Spleen (tissue), 7 donors: Measurements from ENCODE around the gene DDX4.

Experiments used
- CTCF ChIP-seq, 11 experiments: fragments of 200-600 bp in 7 of 11; fragments of 450-650 bp in 4 of 11; sonication (generic) in 4 of 11; IDR thresholded peaks in 8 of 11; conservative IDR thresholded peaks in 3 of 11; 1 replicate in 7 of 11; 2 replicates in 4 of 11; pipeline versions ENCODE4 v1.4.0 to v1.8.0; 2016 to 2021; ENCODE audit warnings: antibody characterized with exemption in 11 of 11, inconsistent platforms in 4 of 11, mild to moderate bottlenecking in 1 of 11
- POLR2A ChIP-seq, 3 donors: fragments of 450-650 bp; IDR thresholded peaks; one replicate each; pipeline ENCODE4 v1.5.1; 2017; ENCODE audit warnings: antibody characterized with exemption in 3 of 3, mild to moderate bottlenecking in 1 of 3
- POLR2AphosphoS5 ChIP-seq, 3 donors: sonication (generic); formaldehyde crosslinking; IDR thresholded peaks; one replicate each; pipeline ENCODE4 v1.5.1; 2017; ENCODE audit warnings: antibody characterized with exemption in 3 of 3
- donor health status: DM: no; HTN: no; CAD: no; lungs with moderate emphysema.
- donor health status: DM: no; HTN: no; CAD: no.
- donor health status: DM: no; HTN: no; CAD: no.

DNA sequence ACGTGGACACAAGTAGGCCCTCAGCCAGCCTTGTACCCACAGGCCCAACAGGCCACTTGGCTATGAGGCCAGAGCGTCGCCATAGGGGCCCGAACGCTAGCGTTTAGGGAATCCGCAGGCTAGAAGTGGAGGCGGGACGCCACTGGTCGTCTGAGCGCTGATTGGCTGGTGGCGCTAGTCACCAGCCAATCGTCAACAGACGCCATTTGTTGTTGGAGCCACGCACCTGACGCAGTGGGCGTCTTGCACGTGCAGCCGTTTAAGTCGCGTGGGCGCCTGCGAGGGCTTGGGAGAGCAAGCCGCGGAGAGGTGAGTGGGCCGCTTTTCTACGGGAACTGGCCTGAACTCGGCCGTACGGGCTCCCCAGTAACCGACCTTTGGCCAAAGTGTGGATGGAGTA is at the start of gene DDX4:
- TF ChIP-seq CTCF (IDR thresholded peaks at IDR 0.05 in 8 of 11, conservative IDR thresholded peaks at IDR 0.05 in 3 of 11): no peak
- TF ChIP-seq POLR2A (IDR thresholded peaks at IDR 0.05): no peak
- no peak for TF ChIP-seq POLR2AphosphoS5 (IDR thresholded peaks at IDR 0.05)
